H9 (cell line): ENCODE results near the gene TMEM269. TPM values are rescaled to one million over a fixed set of nuclear protein-coding genes. Genes with fewer than 3 reads are reported as not detected.

Source experiments
- DNase-seq: peaks from one replicate; pipeline ENCODE4 v3.0.0-alpha.2; 2017
- H2AFZ ChIP-seq: one replicate; pipeline ENCODE4 v1.6.1; 2013; ENCODE audit warnings: mild to moderate bottlenecking, low read length, control low read depth, moderate library complexity
- H2AK5ac ChIP-seq: 2 replicates; pipeline ENCODE4 v1.6.1; 2013; ENCODE audit warnings: low read length, control low read depth, mixed read lengths; ENCODE audit not compliant: insufficient read length
- H2BK120ac ChIP-seq: one replicate; pipeline ENCODE4 v1.6.1; 2013; ENCODE audit warnings: low read depth, mild to moderate bottlenecking, low read length, control low read depth, inconsistent platforms; ENCODE audit not compliant: poor library complexity, severe bottlenecking
- H2BK12ac ChIP-seq: 2 replicates; pipeline ENCODE4 v1.6.1; 2013; ENCODE audit warnings: low read length, control low read depth, mixed read lengths, low read depth; ENCODE audit not compliant: insufficient read length
- H2BK15ac ChIP-seq: 2 replicates; pipeline ENCODE4 v1.6.1; 2013; ENCODE audit warnings: low read depth, low read length, control low read depth
- H2BK20ac ChIP-seq: one replicate; pipeline ENCODE4 v1.6.1; 2013; ENCODE audit warnings: low read depth, mild to moderate bottlenecking, low read length, control low read depth, inconsistent platforms; ENCODE audit not compliant: poor library complexity, severe bottlenecking
- H2BK5ac ChIP-seq: 2 replicates; pipeline ENCODE4 v1.6.1; 2013; ENCODE audit warnings: low read length, control low read depth, mixed read lengths; ENCODE audit not compliant: insufficient read length
- H3K14ac ChIP-seq: 2 replicates; pipeline ENCODE4 v1.6.1; 2013; ENCODE audit warnings: low read length, control low read depth; ENCODE audit not compliant: insufficient read depth
- H3K18ac ChIP-seq: 2 replicates; pipeline ENCODE4 v1.6.1; 2013; ENCODE audit warnings: low read depth, mild to moderate bottlenecking, mixed read lengths, low read length, control low read depth; ENCODE audit not compliant: insufficient read length
- H3K23ac ChIP-seq: 2 replicates; pipeline ENCODE4 v1.6.1; 2013; ENCODE audit warnings: low read length, control low read depth, mixed read lengths, low read depth; ENCODE audit not compliant: insufficient read length
- H3K23me2 ChIP-seq: 2 replicates; pipeline ENCODE4 v1.6.1; 2013; ENCODE audit warnings: low read depth, mild to moderate bottlenecking, mixed read lengths, low read length, control low read depth; ENCODE audit not compliant: insufficient read length, poor library complexity, severe bottlenecking
- H3K27ac ChIP-seq: 2 replicates; pipeline ENCODE4 v1.5.1; 2013; ENCODE audit warnings: low read length, control low read depth, mixed read lengths, low read depth; ENCODE audit not compliant: insufficient read length
- H3K27me3 ChIP-seq: 2 replicates; pipeline ENCODE4 v1.6.1; 2013; ENCODE audit warnings: low read length, control low read depth, inconsistent platforms; ENCODE audit not compliant: insufficient read depth
- H3K4ac ChIP-seq: 2 replicates; pipeline ENCODE4 v1.6.1; 2013; ENCODE audit warnings: low read depth, mild to moderate bottlenecking, control low read depth, inconsistent platforms, low read length, moderate library complexity
- H3K4me1 ChIP-seq: 2 replicates; pipeline ENCODE4 v1.6.1; 2013; ENCODE audit warnings: low read length, control low read depth, inconsistent platforms; ENCODE audit not compliant: insufficient read depth
- H3K4me2 ChIP-seq: 2 replicates; pipeline ENCODE4 v1.6.1; 2013; ENCODE audit warnings: low read length, control low read depth, mixed read lengths; ENCODE audit not compliant: insufficient read length, insufficient read depth
- H3K56ac ChIP-seq: 2 replicates; pipeline ENCODE4 v1.6.1; 2013; ENCODE audit warnings: low read depth, mild to moderate bottlenecking, mixed read lengths, low read length, control low read depth; ENCODE audit not compliant: insufficient read length
- H3K79me1 ChIP-seq: 2 replicates; pipeline ENCODE4 v1.6.1; 2013; ENCODE audit warnings: low read depth, mild to moderate bottlenecking, moderate library complexity, low read length, control low read depth, inconsistent platforms; ENCODE audit not compliant: insufficient read depth, poor library complexity, severe bottlenecking
- H3K79me2 ChIP-seq: 2 replicates; pipeline ENCODE4 v1.6.1; 2013; ENCODE audit warnings: low read length, control low read depth, inconsistent platforms; ENCODE audit not compliant: insufficient read depth
- H3K9ac ChIP-seq: 2 replicates; pipeline ENCODE4 v1.6.1; 2013; ENCODE audit warnings: low read length, control low read depth, mixed read lengths; ENCODE audit not compliant: insufficient read length; ENCODE audit errors: extremely low read depth
- H3K9me3 ChIP-seq: one replicate; pipeline ENCODE4 v1.6.1; 2013; ENCODE audit warnings: low read depth, low read length, inconsistent platforms; ENCODE audit not compliant: control insufficient read depth
- H3T11ph ChIP-seq: one replicate; pipeline ENCODE4 v1.6.1; 2013; ENCODE audit warnings: mild to moderate bottlenecking, low read length, control low read depth, inconsistent platforms
- H4K20me1 ChIP-seq: one replicate; pipeline ENCODE4 v1.6.1; 2013; ENCODE audit not compliant: control insufficient read depth, insufficient read length, insufficient read depth
- H4K5ac ChIP-seq: 2 replicates; pipeline ENCODE4 v1.6.1; 2013; ENCODE audit warnings: low read depth, mild to moderate bottlenecking, mixed read lengths, low read length, control low read depth; ENCODE audit not compliant: insufficient read length
- H4K8ac ChIP-seq: replicated peaks from 2 replicates; pipeline ENCODE4 v1.6.1; 2013; ENCODE audit warnings: low read length, control low read depth, mixed read lengths, low read depth; ENCODE audit not compliant: insufficient read length
- H4K91ac ChIP-seq: 2 replicates; pipeline ENCODE4 v1.6.1; 2013; ENCODE audit warnings: low read depth, mild to moderate bottlenecking, moderate library complexity, mixed read lengths, low read length, control low read depth; ENCODE audit not compliant: insufficient read length
- H3K27ac Mint-ChIP-seq, 3 experiments: 2 replicates in 2 of 3; 3 replicates in 1 of 3; pipeline ENCODE4 v1.8.0; 2020 to 2021; ENCODE audit warnings: mixed read lengths in 3 of 3, mild to moderate bottlenecking in 1 of 3, moderate library complexity in 1 of 3
- H3K27me3 Mint-ChIP-seq: 2 replicates; pipeline ENCODE4 v1.8.0; 2021; ENCODE audit warnings: low read depth, mild to moderate bottlenecking, moderate library complexity, mixed read lengths
- H3K36me3 Mint-ChIP-seq, 3 experiments: 2 replicates in 2 of 3; 3 replicates in 1 of 3; pipeline ENCODE4 v1.8.0; 2020 to 2021; ENCODE audit warnings: low read depth in 3 of 3, mixed read lengths in 3 of 3; ENCODE audit not compliant: insufficient read depth in 1 of 3
- H3K4me1 Mint-ChIP-seq, 2 experiments: 2 replicates each; pipeline ENCODE4 v1.8.0; 2020; ENCODE audit warnings: mixed read lengths in 2 of 2
- H3K4me3 Mint-ChIP-seq, 2 experiments: 2 replicates in 1 of 2; 3 replicates in 1 of 2; pipeline ENCODE4 v1.8.0; 2020 to 2021; ENCODE audit warnings: mild to moderate bottlenecking in 2 of 2, mixed read lengths in 2 of 2, moderate library complexity in 1 of 2
- H3K9me3 Mint-ChIP-seq, 2 experiments: 2 replicates in 1 of 2; 3 replicates in 1 of 2; pipeline ENCODE4 v1.8.0; 2020; ENCODE audit warnings: mild to moderate bottlenecking in 2 of 2, mixed read lengths in 2 of 2, moderate library complexity in 1 of 2
- CTCF ChIP-seq: fragments of 200-600 bp; sonication (generic); conservative IDR thresholded peaks from 3 replicates; pipeline ENCODE4 v1.8.0; 2021; ENCODE audit warnings: antibody characterized with exemption, mild to moderate bottlenecking
- WGBS: extraction: QIAGEN DNeasy Blood & Tissue Kit; methylation state at CpG from one replicate; pipeline ENCODE4 v1.1.7; 2013; ENCODE audit warnings: missing lambda C conversion rate, low lambda C conversion rate, mixed read lengths; ENCODE audit not compliant: insufficient read length; ENCODE audit errors: extremely low coverage; 5-methylcytosine and 5-hydroxymethylcytosine counted together
- total RNA-seq: library from RNA; stranded (reverse); gene quantifications from 2 replicates; pipeline ENCODE4 v1.2.1, GENCODE V29; 2021

TMEM269 gene
- total RNA-seq, 1 experiment from 2014 or later = 0.17 TPM

DNA sequence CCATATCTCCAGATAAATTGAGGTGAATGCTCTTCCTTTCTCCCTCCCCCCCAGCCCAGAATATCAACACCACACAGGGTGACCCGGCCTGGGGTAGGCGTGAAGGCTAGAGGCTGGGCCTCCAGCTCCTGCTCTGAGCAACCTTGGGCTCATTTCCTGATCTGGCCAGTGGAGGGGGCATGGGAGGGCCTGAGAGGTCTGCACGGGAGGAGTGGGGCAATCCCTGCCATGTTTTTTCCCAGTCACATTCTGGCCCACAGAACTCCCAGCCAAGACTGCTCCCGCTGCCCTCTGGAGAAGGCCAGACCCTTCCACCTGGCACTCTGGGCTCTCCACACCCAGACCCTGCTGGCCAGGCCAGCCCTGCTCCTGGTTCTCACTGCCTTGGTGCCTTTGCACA is 48.6 kb upstream of the TMEM269 start:
- H3K9me3 ChIP-seq = no peaks in the 10 kb centered on the region
- H4K8ac ChIP-seq = no peak overlapping the region
- H3K27me3 ChIP-seq = no peaks in the 10 kb centered on the region
- H3K4me2 ChIP-seq = no peak overlapping the region
- H3K27me3 Mint-ChIP-seq = no peaks in the 10 kb centered on the region; the same call in 1 of the 2 replicates
- H3K27ac ChIP-seq = no peak overlapping the region
- no peaks in the 10 kb centered on the region for H3K79me1 ChIP-seq
- H2BK5ac ChIP-seq = no peak overlapping the region
- H2BK12ac ChIP-seq = no peak overlapping the region
- H3T11ph ChIP-seq = no peak overlapping the region
- H3K9me3 Mint-ChIP-seq = no peaks in the 10 kb centered on the region
- no peak overlapping the region for H3K18ac ChIP-seq
- no CpG with 5 or more reads among the region's 4 CpGs for WGBS
- H3K23me2 ChIP-seq = no peaks in the 10 kb centered on the region
- peaks cover 30 to 42% of the 10 kb centered on the region in 2 experiments for H3K4me1 Mint-ChIP-seq
- H3K4me3 Mint-ChIP-seq = no peak overlapping the region
- no peaks in the 10 kb centered on the region; the same call in 1 of the 2 replicates for H3K4me1 ChIP-seq
- H3K79me2 ChIP-seq = no peaks in the 10 kb centered on the region
- no peak overlapping the region for H3K14ac ChIP-seq
- no peak overlapping the region for H2BK20ac ChIP-seq
- TF ChIP-seq CTCF = peak; percentile 50
- H3K27ac Mint-ChIP-seq = no peak overlapping the region; a peak in 1 of 7 replicates
- no peak overlapping the region for H3K9ac ChIP-seq
- H4K91ac ChIP-seq = no peak overlapping the region
- no peak overlapping the region for H2BK120ac ChIP-seq
- no peak for DNase-seq
- H2BK15ac ChIP-seq = no peak overlapping the region
- no peak overlapping the region for H3K4ac ChIP-seq
- no peak overlapping the region for H4K5ac ChIP-seq
- H2AK5ac ChIP-seq = no peak overlapping the region
- no peaks in the 10 kb centered on the region for H4K20me1 ChIP-seq
- H3K56ac ChIP-seq = no peak overlapping the region
- H3K23ac ChIP-seq = no peak overlapping the region
- no peak overlapping the region for H2AFZ ChIP-seq
- H3K36me3 Mint-ChIP-seq = peaks cover 0 to 3% (median 0%) of the 10 kb centered on the region in 3 experiments; a peak in 2 of 7 replicates
